CD14-positive monocyte (primary cell): ENCODE data around the gene TNS4. TPM values are rescaled to one million over a fixed set of nuclear protein-coding genes. Genes with fewer than 3 reads are reported as not detected.

Source experiments
- DNase-seq, 3 donors: peaks; one replicate each; pipeline ENCODE4 v3.0.0-alpha.2; 2011 to 2022
- H2AFZ ChIP-seq: 2 replicates; pipeline ENCODE4 v1.6.0; 2012; ENCODE audit warnings: mild to moderate bottlenecking, low read depth, low read length, inconsistent platforms; ENCODE audit not compliant: insufficient read depth, poor library complexity, severe bottlenecking
- H3K27ac ChIP-seq, 2 donors: 1 replicate in 1 of 2; 2 replicates in 1 of 2; pipeline ENCODE4 v1.5.1; 2012 to 2013; ENCODE audit warnings: low read length in 2 of 2, control low read depth in 1 of 2, inconsistent platforms in 1 of 2, low read depth in 1 of 2, mild to moderate bottlenecking in 1 of 2
- H3K27me3 ChIP-seq, 2 donors: one replicate each; pipeline versions ENCODE4 v1.6.0 to v1.6.1; 2011 to 2013; ENCODE audit warnings: low read length in 2 of 2; ENCODE audit not compliant: control insufficient read depth in 2 of 2, insufficient read depth in 2 of 2
- H3K36me3 ChIP-seq, 2 donors: replicated peaks in 1 of 2; 1 replicate in 1 of 2; 2 replicates in 1 of 2; pipeline versions ENCODE4 v1.5.1 to v1.6.1; 2012 to 2013; ENCODE audit warnings: low read length in 2 of 2, control low read depth in 1 of 2, inconsistent platforms in 1 of 2, mild to moderate bottlenecking in 1 of 2; ENCODE audit not compliant: insufficient read depth in 2 of 2, control insufficient read depth in 1 of 2
- H3K4me1 ChIP-seq, 2 donors: 1 replicate in 1 of 2; 2 replicates in 1 of 2; pipeline versions ENCODE4 v1.5.1 to v1.6.1; 2012 to 2013; ENCODE audit warnings: low read length in 2 of 2, control low read depth in 1 of 2, inconsistent platforms in 1 of 2, mild to moderate bottlenecking in 1 of 2, moderate library complexity in 1 of 2; ENCODE audit not compliant: insufficient read depth in 2 of 2, control insufficient read depth in 1 of 2
- H3K4me2 ChIP-seq: replicated peaks from 2 replicates; pipeline ENCODE3; 2012; ENCODE audit warnings: low read length, moderate library complexity, mild to moderate bottlenecking; ENCODE audit not compliant: poor library complexity, severe bottlenecking; ENCODE audit errors: extremely low read depth
- H3K4me3 ChIP-seq, 3 experiments: fragments of 200-600 bp in 1 of 3; sonication (generic) in 1 of 3; replicated peaks in 1 of 3; 1 replicate in 2 of 3; 2 replicates in 1 of 3; pipeline ENCODE4 v1.5.1; 2011 to 2013; ENCODE audit warnings: low read length in 3 of 3, mild to moderate bottlenecking in 3 of 3, control low read depth in 2 of 3, low read depth in 2 of 3, inconsistent platforms in 1 of 3, moderate library complexity in 1 of 3
- H3K79me2 ChIP-seq: 2 replicates; pipeline ENCODE4 v1.6.0; 2012; ENCODE audit warnings: mild to moderate bottlenecking, control low read depth, inconsistent platforms, low read length, moderate library complexity; ENCODE audit not compliant: insufficient read depth
- H3K9ac ChIP-seq: 2 replicates; pipeline ENCODE4 v1.6.0; 2017; ENCODE audit warnings: low read length, mild to moderate bottlenecking; ENCODE audit not compliant: insufficient read depth, poor library complexity, severe bottlenecking
- H3K9me3 ChIP-seq, 2 donors: replicated peaks in 1 of 2; 1 replicate in 1 of 2; 2 replicates in 1 of 2; pipeline versions ENCODE4 v1.5.1 to v1.6.1; 2012 to 2013; ENCODE audit warnings: low read length in 2 of 2, control low read depth in 1 of 2; ENCODE audit not compliant: control insufficient read depth in 1 of 2, insufficient read depth in 1 of 2
- H4K20me1 ChIP-seq: 2 replicates; pipeline ENCODE4 v1.6.0; 2012; ENCODE audit warnings: mild to moderate bottlenecking, low read length, control low read depth, moderate library complexity; ENCODE audit not compliant: insufficient read depth
- H3K27ac Mint-ChIP-seq, 7 donors: one replicate each; pipeline ENCODE4 v1.8.0; 2020; ENCODE audit warnings: mild to moderate bottlenecking in 7 of 7, mixed read lengths in 7 of 7, moderate library complexity in 6 of 7, inconsistent platforms in 2 of 7
- H3K27me3 Mint-ChIP-seq, 3 donors: one replicate each; pipeline ENCODE4 v1.8.0; 2021 to 2022; ENCODE audit warnings: low read depth in 3 of 3, mild to moderate bottlenecking in 3 of 3, mixed read lengths in 3 of 3, moderate library complexity in 3 of 3, inconsistent platforms in 1 of 3
- H3K36me3 Mint-ChIP-seq, 2 donors: one replicate each; pipeline ENCODE4 v1.8.0; 2020; ENCODE audit warnings: mixed read lengths in 2 of 2, inconsistent platforms in 1 of 2, mild to moderate bottlenecking in 1 of 2
- H3K4me1 Mint-ChIP-seq: one replicate; pipeline ENCODE4 v1.8.0; 2020; ENCODE audit warnings: mild to moderate bottlenecking, mixed read lengths
- H3K4me3 Mint-ChIP-seq, 2 donors: one replicate each; pipeline ENCODE4 v1.8.0; 2020; ENCODE audit warnings: mild to moderate bottlenecking in 2 of 2, mixed read lengths in 2 of 2, moderate library complexity in 1 of 2
- H3K9me3 Mint-ChIP-seq, 7 donors: one replicate each; pipeline ENCODE4 v1.8.0; 2020 to 2022; ENCODE audit warnings: mixed read lengths in 7 of 7, mild to moderate bottlenecking in 6 of 7, moderate library complexity in 6 of 7, inconsistent platforms in 2 of 7
- WGBS: methylation state at CpG from one replicate; pipeline ENCODE4 v1.1.5; 2013; ENCODE audit warnings: missing lambda C conversion rate; ENCODE audit not compliant: insufficient coverage; 5-methylcytosine and 5-hydroxymethylcytosine counted together
- intact Hi-C, 2 donors: fragments of 100-400 bp; cut with micrococcal nuclease; formaldehyde crosslinking; loops; one replicate each; pipeline versions ENCODE4 v1.15.0 to v1.15.1; 2023
- polyA plus RNA-seq, 3 donors: library from polyadenylated mRNA; depleted of rRNA in 1 of 3; unstranded in 2 of 3; stranded (reverse) in 1 of 3; fragments of 300-500 nt in 2 of 3; fragments of >200 nt in 1 of 3; fragmentation: Illumina TruSeq in 2 of 3; gene quantifications; 1 replicate in 2 of 3; 2 replicates in 1 of 3; pipeline ENCODE4 v1.2.3, GENCODE V29; 2012 to 2021
- TF ChIP-seq, protein P1 (sequence below): fragments of 200-600 bp; IDR thresholded peaks from one replicate; pipeline ENCODE4 v1.8.0; 2022; ENCODE audit warnings: antibody characterized with exemption, mild to moderate bottlenecking

TNS4 gene
- polyA plus RNA-seq, 3 donors = not detected

- H3K9me3 Mint-ChIP-seq = peaks cover 0 to 5% (median 0%) of the 10 kb centered on the region in 7 donors
- Histone ChIP-seq H3K79me2 (no peaks in the 10 kb centered on the region), H3K9me3 (no peaks in the 10 kb centered on the region), H3K4me3 (no peak overlapping the region), H3K4me1 (no peaks in the 10 kb centered on the region), H3K4me2 (no peak overlapping the region), H3K9ac (no peak overlapping the region), H3K36me3 (no peaks in the 10 kb centered on the region), H4K20me1 (no peaks in the 10 kb centered on the region), H3K27me3 (peaks cover 5 to 20% of the 10 kb centered on the region in 2 donors), H3K27ac (no peak overlapping the region), H2AFZ (no peak overlapping the region)
- peaks cover 31 to 54% (median 41%) of the 10 kb centered on the region in 3 donors for H3K27me3 Mint-ChIP-seq
- 23% methylated on average over 11 of the region's 17 CpGs for WGBS
- intact Hi-C loops = no loop called here
- no peak for DNase-seq
- no peaks in the 10 kb centered on the region for H3K36me3 Mint-ChIP-seq
- TF ChIP-seq, protein P1, sequence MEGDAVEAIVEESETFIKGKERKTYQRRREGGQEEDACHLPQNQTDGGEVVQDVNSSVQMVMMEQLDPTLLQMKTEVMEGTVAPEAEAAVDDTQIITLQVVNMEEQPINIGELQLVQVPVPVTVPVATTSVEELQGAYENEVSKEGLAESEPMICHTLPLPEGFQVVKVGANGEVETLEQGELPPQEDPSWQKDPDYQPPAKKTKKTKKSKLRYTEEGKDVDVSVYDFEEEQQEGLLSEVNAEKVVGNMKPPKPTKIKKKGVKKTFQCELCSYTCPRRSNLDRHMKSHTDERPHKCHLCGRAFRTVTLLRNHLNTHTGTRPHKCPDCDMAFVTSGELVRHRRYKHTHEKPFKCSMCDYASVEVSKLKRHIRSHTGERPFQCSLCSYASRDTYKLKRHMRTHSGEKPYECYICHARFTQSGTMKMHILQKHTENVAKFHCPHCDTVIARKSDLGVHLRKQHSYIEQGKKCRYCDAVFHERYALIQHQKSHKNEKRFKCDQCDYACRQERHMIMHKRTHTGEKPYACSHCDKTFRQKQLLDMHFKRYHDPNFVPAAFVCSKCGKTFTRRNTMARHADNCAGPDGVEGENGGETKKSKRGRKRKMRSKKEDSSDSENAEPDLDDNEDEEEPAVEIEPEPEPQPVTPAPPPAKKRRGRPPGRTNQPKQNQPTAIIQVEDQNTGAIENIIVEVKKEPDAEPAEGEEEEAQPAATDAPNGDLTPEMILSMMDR = no peak
- peak overlapping the region in 1 of 2 donors; percentile 51 for H3K4me3 Mint-ChIP-seq
- no peaks in the 10 kb centered on the region for H3K4me1 Mint-ChIP-seq
- H3K27ac Mint-ChIP-seq = no peak overlapping the region
Measured at GRCh38 chr17:40499551-40500189, 1.8 kb downstream of the TNS4 start.

DNA sequence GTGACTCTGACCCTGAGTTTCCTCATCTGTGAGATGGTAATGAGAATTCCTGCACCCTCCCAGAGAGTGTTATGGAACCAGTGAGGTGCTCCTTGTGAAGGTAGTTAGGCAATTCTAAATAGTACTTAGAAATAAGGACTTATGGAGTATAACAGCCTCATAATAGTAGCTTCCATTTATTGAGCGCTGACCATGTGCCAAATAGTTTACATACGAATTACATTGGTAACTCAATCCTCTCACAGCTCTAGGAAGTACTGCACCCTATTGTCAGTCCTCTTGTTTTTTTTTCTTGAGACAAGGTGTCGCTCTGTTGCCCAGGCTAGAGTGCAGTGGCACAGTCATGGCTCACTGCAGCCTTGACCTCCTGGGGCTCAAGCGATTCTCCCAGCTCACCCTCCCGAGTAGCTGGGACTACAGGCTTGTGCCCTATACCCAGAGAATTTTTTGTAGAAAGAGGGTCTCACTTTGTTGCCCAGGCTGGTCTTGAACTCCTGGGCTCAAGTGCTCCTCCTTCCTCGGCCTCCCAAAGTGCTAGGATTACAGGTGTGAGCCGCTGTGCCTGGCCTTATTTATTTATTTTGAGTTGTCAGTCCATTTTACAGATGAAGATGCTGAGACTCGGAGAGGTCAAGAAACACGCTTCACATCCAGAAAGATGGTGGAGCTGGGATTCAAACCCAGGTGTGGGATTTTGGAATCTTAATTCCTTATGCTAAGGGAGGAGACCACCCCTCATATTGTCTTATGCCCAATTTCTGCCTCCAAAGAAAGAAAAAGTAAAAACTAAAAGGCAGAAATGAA lies 2.9 kb downstream of the TNS4 start:
- Histone ChIP-seq H3K4me3 (no peak overlapping the region), H3K9ac (no peak overlapping the region), H3K79me2 (no peaks in the 10 kb centered on the region), H3K4me1 (no peaks in the 10 kb centered on the region), H3K27ac (no peak overlapping the region), H3K36me3 (no peaks in the 10 kb centered on the region), H3K27me3 (peaks cover 5 to 20% of the 10 kb centered on the region in 2 donors), H3K4me2 (no peak overlapping the region), H3K9me3 (no peaks in the 10 kb centered on the region), H2AFZ (no peak overlapping the region), H4K20me1 (no peaks in the 10 kb centered on the region)
- H3K4me3 Mint-ChIP-seq = peak overlapping the region in 1 of 2 donors; percentile 61
- H3K36me3 Mint-ChIP-seq = no peaks in the 10 kb centered on the region
- 100% methylated on average over 3 of the region's 9 CpGs for whole genome bisulfite sequencing
- peaks cover 31 to 57% (median 41%) of the 10 kb centered on the region in 3 donors for H3K27me3 Mint-ChIP-seq
- TF ChIP-seq, protein P1 = no peak
- H3K4me1 Mint-ChIP-seq = no peaks in the 10 kb centered on the region
- peaks cover 0 to 5% (median 0%) of the 10 kb centered on the region in 7 donors for H3K9me3 Mint-ChIP-seq
- intact Hi-C loops = no loop called here
- DNase-seq = no peak
- H3K27ac Mint-ChIP-seq = no peak overlapping the region
